ENCODE measurements around the gene TMEM8B. TPM values are rescaled to one million over a fixed set of nuclear protein-coding genes. Genes with fewer than 3 reads are reported as not detected.

Gene TMEM8B
- polyA plus RNA-seq, 1 of the 3 experiments (the other 2 are of a cell fraction), result 5.8 TPM

GRCh38 chr9:35813434-35814105, 15.5 kb upstream of the TMEM8B start:
- Histone ChIP-seq H2AFZ (ENCODE audit: low read depth) (no peak overlapping the region), H4K20me1 (ENCODE audit: insufficient read depth) (no peaks in the 10 kb centered on the region), H3K27ac (ENCODE audit: low read depth in 2 of 2, low read length in 1 of 2) (peak overlapping the region; percentile 77 to 94; a peak in 3 of 4 replicates), H3K27me3 (ENCODE audit: insufficient read depth) (no peaks in the 10 kb centered on the region), H3F3A (replicated peaks; ENCODE audit: insufficient read depth) (peaks cover 24% of the 10 kb centered on the region), H3K9ac (peak overlapping the region; percentile 81; the same call in 1 of the 2 replicates), H3K4me1 (ENCODE audit: control insufficient read depth in 1 of 2, insufficient read depth in 2 of 2, low read depth in 1 of 2, low read length in 1 of 2) (peaks cover 7 to 30% of the 10 kb centered on the region in 2 experiments; a peak in 3 of 4 replicates), H3K79me2 (ENCODE audit: insufficient read depth) (peaks cover 8% of the 10 kb centered on the region; the same call in 1 of the 2 replicates), H3K9me3 (no peaks in the 10 kb centered on the region), H3K36me3 (replicated peaks in 1 of 2; ENCODE audit: control insufficient read depth in 1 of 2, insufficient read depth in 2 of 2, low read length in 1 of 2) (peaks cover 0 to 5% of the 10 kb centered on the region in 2 experiments), H3K4me3 (ENCODE audit: low read depth in 2 of 2, low read length in 1 of 2) (peak overlapping the region in 1 of 2 experiments; percentile 92; a peak in 1 of 4 replicates), H3K4me2 (peak overlapping the region; percentile 86), H3K9me2 (no peaks in the 10 kb centered on the region)
- ChIA-PET CTCF (interaction anchor here (0.7 to 5.6 kb wide), 15 partner anchors 7 to 202 kb away, joined by 3 to 44 read pairs (median 8); partner anchors contain the start of genes FAM221B, TLN1 and TMEM8B), POLR2A (interaction anchor here (0.7 to 1.7 kb wide), 2 partner anchors 23 to 55 kb away, joined by 3 to 5 read pairs; no protein-coding TSS in a partner anchor)
- WGBS (ENCODE audit: low lambda C conversion rate), result 86% methylated on average over 6 of the region's 10 CpGs
- TF ChIP-seq JUND (IDR thresholded peaks at IDR 0.05), result no peak
- no peak for TF ChIP-seq IRF3 (IDR thresholded peaks at IDR 0.05; ENCODE audit: low read depth, low read length)
- TF ChIP-seq MXI1 (IDR thresholded peaks at IDR 0.05; ENCODE audit: low read depth, low read length), result no peak
- TF ChIP-seq RAD21 (IDR thresholded peaks at IDR 0.05; ENCODE audit: low read length), result peak; percentile 23; the same call in 1 of the 2 replicates
- peak; percentile 44 for TF ChIP-seq CTCF (IDR thresholded peaks at IDR 0.05)
- DNase-seq, result peak; percentile 39

- Histone ChIP-seq H3K79me2 (ENCODE audit: insufficient read depth) (peaks cover 8% of the 10 kb centered on the region; the same call in 1 of the 2 replicates), H3K9me3 (no peaks in the 10 kb centered on the region), H2AFZ (ENCODE audit: low read depth) (peak overlapping the region; percentile 64), H3K4me3 (ENCODE audit: low read depth in 2 of 2, low read length in 1 of 2) (peak overlapping the region; percentile 81 to 92), H3F3A (replicated peaks; ENCODE audit: insufficient read depth) (peaks cover 24% of the 10 kb centered on the region), H3K9ac (peak overlapping the region; percentile 81), H4K20me1 (ENCODE audit: insufficient read depth) (no peaks in the 10 kb centered on the region), H3K36me3 (replicated peaks in 1 of 2; ENCODE audit: control insufficient read depth in 1 of 2, insufficient read depth in 2 of 2, low read length in 1 of 2) (peaks cover 0 to 3% of the 10 kb centered on the region in 2 experiments), H3K9me2 (no peaks in the 10 kb centered on the region), H3K27me3 (ENCODE audit: insufficient read depth) (no peaks in the 10 kb centered on the region), H3K4me2 (peak overlapping the region; percentile 86), H3K27ac (ENCODE audit: low read depth in 2 of 2, low read length in 1 of 2) (peak overlapping the region; percentile 77 to 94), H3K4me1 (ENCODE audit: control insufficient read depth in 1 of 2, insufficient read depth in 2 of 2, low read depth in 1 of 2, low read length in 1 of 2) (peaks cover 7 to 30% of the 10 kb centered on the region in 2 experiments; a peak in 3 of 4 replicates)
- DNase-seq, result peak; percentile 69
- 22% methylated on average over 10 of the region's 29 CpGs for WGBS (ENCODE audit: low lambda C conversion rate)
- POLR2A ChIA-PET, result interaction anchor here (0.7 to 1.7 kb wide), 4 partner anchors 24 to 150 kb away, joined by 3 to 5 read pairs (median 4); no protein-coding TSS in a partner anchor
- CTCF ChIA-PET, result interaction anchor here (0.6 to 5.6 kb wide), 15 partner anchors 8 to 83 kb away, joined by 3 to 44 read pairs (median 8); partner anchors contain the start of genes FAM221B, TLN1 and TMEM8B
- TF ChIP-seq MXI1 (IDR thresholded peaks at IDR 0.05; ENCODE audit: low read depth, low read length), result peak; percentile 8; the same call in 1 of the 2 replicates
- TF ChIP-seq YY1 (IDR thresholded peaks at IDR 0.05; ENCODE audit: low read depth), result no peak
- no peak for TF ChIP-seq TAF1 (IDR thresholded peaks at IDR 0.05; ENCODE audit: borderline replicate concordance, low read depth, low read length)
- TF ChIP-seq EP300 (IDR thresholded peaks at IDR 0.05; ENCODE audit: borderline replicate concordance in 1 of 2, low read depth in 1 of 2, low read length in 1 of 2), result no peak
- no peak for TF ChIP-seq RFX5 (IDR thresholded peaks at IDR 0.05; ENCODE audit: low read length)
- TF ChIP-seq CTCF (IDR thresholded peaks at IDR 0.05), result peak; percentile 50
- peak; percentile 24 for TF ChIP-seq MAX (IDR thresholded peaks at IDR 0.05; ENCODE audit: low read depth)
- no peak for TF ChIP-seq ZBTB33 (IDR thresholded peaks at IDR 0.05; ENCODE audit: borderline replicate concordance, low read depth)
- TF ChIP-seq RCOR1 (IDR thresholded peaks at IDR 0.05; ENCODE audit: low read length), result no peak
- peak; percentile 23; the same call in 1 of the 2 replicates for TF ChIP-seq RAD21 (IDR thresholded peaks at IDR 0.05; ENCODE audit: low read length)
- TF ChIP-seq NRF1 (IDR thresholded peaks at IDR 0.05; ENCODE audit: low read depth, low read length), result no peak
- TF ChIP-seq TCF12 (IDR thresholded peaks at IDR 0.05), result no peak
- no peak for TF ChIP-seq FOXJ3 (CRISPR knock-in tag; IDR thresholded peaks at IDR 0.05)
These were observed 14.8 kb upstream of the TMEM8B start for GRCh38 chr9:35814106-35814840.

Data from SK-N-SH (cell line).